Activated T-helper 2 cell treated with anti-CD3 and anti-CD28 coated beads, Interferon-gamma antibody, Interleukin-2, Interleukin-4, amounts not matched to agents 10 μg/mL and 5 μg/mL and 100 μg/mL, durations not matched to agents 14 hours and 24 hours and 36 hours (primary cell): Measurements from ENCODE around the gene CHST1. TPM values are rescaled to one million over a fixed set of nuclear protein-coding genes. Genes with fewer than 3 reads are reported as not detected.

Experiments used
- DNase-seq: peaks from one replicate; pipeline ENCODE4 v3.0.0; 2021; ENCODE audit warnings: low spot score
- H3K27ac Mint-ChIP-seq: one replicate; pipeline ENCODE4 v1.8.0; 2021; ENCODE audit warnings: mixed read lengths
- H3K27me3 Mint-ChIP-seq: one replicate; pipeline ENCODE4 v1.8.0; 2021; ENCODE audit warnings: low read depth, mixed read lengths
- H3K36me3 Mint-ChIP-seq: one replicate; pipeline ENCODE4 v1.8.0; 2021; ENCODE audit warnings: low read depth, mixed read lengths
- H3K4me1 Mint-ChIP-seq: one replicate; pipeline ENCODE4 v1.8.0; 2021; ENCODE audit warnings: low read depth, mixed read lengths
- H3K4me3 Mint-ChIP-seq: one replicate; pipeline ENCODE4 v1.8.0; 2021; ENCODE audit warnings: low read depth, mild to moderate bottlenecking, moderate library complexity, mixed read lengths
- H3K9me3 Mint-ChIP-seq: one replicate; pipeline ENCODE4 v1.8.0; 2021; ENCODE audit warnings: mixed read lengths
- intact Hi-C: fragments of 100-400 bp; cut with micrococcal nuclease; formaldehyde crosslinking; loops from one replicate; pipeline ENCODE4 v1.15.1; 2023
- total RNA-seq: library from RNA; stranded (reverse); gene quantifications from 2 replicates; pipeline ENCODE4 v1.2.3, GENCODE V29; 2022

CHST1 gene
- total RNA-seq, 1 donor from 2014 or later, result 0.34 TPM

DNA sequence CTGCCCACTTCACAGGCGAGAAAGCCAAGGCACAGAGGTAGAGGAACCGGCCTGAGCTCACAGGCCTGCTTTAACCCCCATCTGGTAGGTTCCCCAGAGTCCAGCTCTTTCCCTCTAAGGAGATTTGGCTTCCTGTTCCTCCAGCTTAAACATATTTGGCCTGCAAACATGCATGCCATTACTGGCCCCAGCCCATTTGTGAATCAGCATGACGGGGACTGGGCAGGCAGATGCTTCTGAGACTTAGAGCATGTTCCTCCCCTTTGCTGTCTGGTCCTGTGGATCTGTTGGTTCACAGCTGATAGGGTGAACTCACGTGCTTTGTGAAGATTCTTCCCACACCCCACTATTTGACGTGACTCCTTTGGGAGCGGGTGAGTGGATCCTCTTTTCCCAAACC is 12.6 kb downstream of the CHST1 start:
- Mint-ChIP-seq H3K4me1 (peaks cover 4% of the 10 kb centered on the region), H3K4me3 (no peak overlapping the region), H3K36me3 (no peaks in the 10 kb centered on the region), H3K27ac (no peak overlapping the region), H3K9me3 (no peaks in the 10 kb centered on the region), H3K27me3 (peaks cover 4% of the 10 kb centered on the region)
- DNase-seq, result no peak
- intact Hi-C loops, result no loop called here

- Mint-ChIP-seq H3K36me3 (no peaks in the 10 kb centered on the region), H3K4me1 (peaks cover 4% of the 10 kb centered on the region), H3K27ac (no peak overlapping the region), H3K27me3 (peaks cover 4% of the 10 kb centered on the region), H3K4me3 (no peak overlapping the region), H3K9me3 (no peaks in the 10 kb centered on the region)
- DNase-seq, result no peak
- intact Hi-C loops, result no loop called here
Measured at GRCh38 chr11:45651841-45652749, 13.3 kb downstream of the CHST1 start.

GRCh38 chr11:45651156-45651555 is 14.3 kb downstream of the CHST1 start:
- intact Hi-C loops, result no loop called here
- Mint-ChIP-seq H3K27ac (no peak overlapping the region), H3K4me3 (no peak overlapping the region), H3K4me1 (peaks cover 6% of the 10 kb centered on the region), H3K27me3 (peaks cover 4% of the 10 kb centered on the region), H3K9me3 (no peaks in the 10 kb centered on the region), H3K36me3 (no peaks in the 10 kb centered on the region)
- DNase-seq, result no peak

DNA sequence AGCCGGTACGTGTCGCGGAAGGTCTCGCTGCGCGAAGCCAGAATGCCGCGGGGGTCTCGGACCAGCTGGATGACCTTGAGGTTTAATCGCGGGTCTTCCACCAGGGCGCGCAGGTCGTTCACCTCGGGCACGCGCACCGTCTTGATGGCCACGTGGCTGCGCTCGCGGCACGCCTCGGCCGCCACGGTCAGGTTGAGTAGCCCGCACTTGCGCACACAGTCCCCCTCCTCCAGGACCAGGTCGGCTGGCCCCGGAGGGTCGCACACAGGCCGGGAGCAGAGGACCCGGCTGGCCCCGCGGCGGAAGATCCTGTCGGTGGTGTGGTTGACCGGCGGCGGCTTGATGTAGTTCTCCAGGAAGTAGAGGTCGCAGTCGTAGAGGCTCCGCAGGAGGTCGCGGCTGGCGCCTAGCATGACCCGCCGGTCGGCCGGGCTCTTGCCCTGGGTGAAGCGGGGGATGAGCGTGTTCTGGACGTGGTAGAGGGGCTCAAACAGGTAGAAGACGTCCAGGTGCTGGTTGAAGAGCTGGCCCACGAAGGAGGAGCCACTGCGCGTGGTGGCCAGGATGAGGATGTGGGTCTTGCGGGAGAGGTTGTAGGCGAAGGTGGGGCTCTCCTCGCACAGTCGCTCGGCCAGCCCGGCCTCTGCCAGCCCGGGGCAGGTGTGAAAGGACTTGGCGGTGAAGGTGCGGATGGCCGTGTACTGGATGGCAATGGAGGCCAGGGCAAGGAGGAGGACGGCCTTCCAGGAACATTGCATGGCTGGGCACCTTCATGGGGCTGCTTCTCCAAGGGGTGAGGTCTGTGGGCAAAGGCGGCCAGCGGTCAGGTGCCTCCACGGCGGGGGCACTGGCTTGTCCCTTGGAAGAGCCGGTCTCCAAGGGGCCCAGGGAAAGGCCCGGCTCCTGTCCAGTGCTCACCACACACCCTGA is 15.0 kb downstream of the CHST1 start:
- no peak for DNase-seq
- Mint-ChIP-seq H3K9me3 (no peaks in the 10 kb centered on the region), H3K4me3 (no peak overlapping the region), H3K36me3 (no peaks in the 10 kb centered on the region), H3K27me3 (peaks cover 1% of the 10 kb centered on the region), H3K27ac (no peak overlapping the region), H3K4me1 (peaks cover 6% of the 10 kb centered on the region)
- intact Hi-C loops, result no loop called here

- H3K4me3 Mint-ChIP-seq, result no peak overlapping the region
- peaks cover 1% of the 10 kb centered on the region for H3K27me3 Mint-ChIP-seq
- no peak overlapping the region for H3K27ac Mint-ChIP-seq
- DNase-seq, result no peak
- H3K9me3 Mint-ChIP-seq, result no peaks in the 10 kb centered on the region
- intact Hi-C loops, result no loop called here
- H3K36me3 Mint-ChIP-seq, result no peaks in the 10 kb centered on the region
- H3K4me1 Mint-ChIP-seq, result peaks cover 2% of the 10 kb centered on the region
Measured at GRCh38 chr11:45649544-45650165, 15.8 kb downstream of the CHST1 start.

GRCh38 chr11:45648931-45649330 is 16.5 kb downstream of the CHST1 start:
- H3K4me3 Mint-ChIP-seq, result no peak overlapping the region
- H3K9me3 Mint-ChIP-seq, result no peaks in the 10 kb centered on the region
- H3K4me1 Mint-ChIP-seq, result peaks cover 2% of the 10 kb centered on the region
- H3K27ac Mint-ChIP-seq, result no peak overlapping the region
- H3K27me3 Mint-ChIP-seq, result peaks cover 1% of the 10 kb centered on the region
- no peak for DNase-seq
- H3K36me3 Mint-ChIP-seq, result no peaks in the 10 kb centered on the region
- intact Hi-C loops, result no loop called here

- Mint-ChIP-seq H3K9me3 (no peaks in the 10 kb centered on the region), H3K4me3 (no peak overlapping the region), H3K36me3 (no peaks in the 10 kb centered on the region), H3K27me3 (peaks cover 1% of the 10 kb centered on the region), H3K27ac (no peak overlapping the region), H3K4me1 (peaks cover 2% of the 10 kb centered on the region)
- intact Hi-C loops, result no loop called here
- DNase-seq, result no peak
Measured at GRCh38 chr11:45647786-45648185, 17.6 kb downstream of the CHST1 start.

GRCh38 chr11:45647329-45647728 is 18.1 kb downstream of the CHST1 start:
- H3K9me3 Mint-ChIP-seq, result no peaks in the 10 kb centered on the region
- no peak overlapping the region for H3K4me3 Mint-ChIP-seq
- no peak overlapping the region for H3K27ac Mint-ChIP-seq
- peaks cover 1% of the 10 kb centered on the region for H3K27me3 Mint-ChIP-seq
- H3K4me1 Mint-ChIP-seq, result peaks cover 2% of the 10 kb centered on the region
- intact Hi-C loops, result no loop called here
- no peaks in the 10 kb centered on the region for H3K36me3 Mint-ChIP-seq
- DNase-seq, result no peak

DNA sequence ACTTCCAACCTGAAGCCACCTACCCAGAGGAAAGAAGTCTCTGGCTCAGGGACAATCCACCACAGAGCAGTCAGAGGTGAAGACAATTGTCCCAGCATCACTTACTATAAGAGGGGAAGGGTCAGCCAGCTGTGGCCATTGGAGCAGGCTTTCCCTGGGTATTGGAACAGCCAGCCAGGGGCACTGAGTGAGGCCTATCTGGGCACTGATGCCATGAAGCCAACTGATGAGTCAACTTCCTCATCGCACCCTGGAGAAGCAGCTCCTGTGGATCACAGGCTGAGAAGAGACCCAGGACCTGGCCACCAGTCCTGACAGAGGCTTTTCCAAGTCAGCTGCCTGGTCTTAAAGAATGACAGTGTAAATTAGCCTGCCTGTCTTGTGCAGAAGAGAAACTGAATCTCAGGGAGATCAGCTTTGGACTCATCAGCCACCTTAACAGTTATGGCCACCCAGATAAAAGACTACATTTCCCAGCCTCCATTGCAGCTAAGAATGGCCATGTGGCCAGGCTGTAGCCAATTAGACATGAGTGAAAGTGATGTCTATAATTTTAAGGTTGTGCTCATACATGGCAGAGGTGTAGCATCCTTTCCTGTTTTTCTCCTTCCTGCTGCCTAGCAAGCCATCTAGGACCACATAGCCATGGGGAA is 19.0 kb downstream of the CHST1 start:
- H3K4me3 Mint-ChIP-seq, result no peak overlapping the region
- peaks cover 2% of the 10 kb centered on the region for H3K4me1 Mint-ChIP-seq
- H3K27me3 Mint-ChIP-seq, result peaks cover 3% of the 10 kb centered on the region
- intact Hi-C loops, result no loop called here
- no peaks in the 10 kb centered on the region for H3K36me3 Mint-ChIP-seq
- no peaks in the 10 kb centered on the region for H3K9me3 Mint-ChIP-seq
- H3K27ac Mint-ChIP-seq, result no peak overlapping the region
- no peak for DNase-seq

GRCh38 chr11:45644981-45645889 is 20.2 kb downstream of the CHST1 start:
- peaks cover 4% of the 10 kb centered on the region for H3K27me3 Mint-ChIP-seq
- no peak for DNase-seq
- no peaks in the 10 kb centered on the region for H3K9me3 Mint-ChIP-seq
- H3K4me3 Mint-ChIP-seq, result no peak overlapping the region
- intact Hi-C loops, result no loop called here
- H3K27ac Mint-ChIP-seq, result no peak overlapping the region
- peaks cover 2% of the 10 kb centered on the region for H3K4me1 Mint-ChIP-seq
- no peaks in the 10 kb centered on the region for H3K36me3 Mint-ChIP-seq

GRCh38 chr11:45643598-45644260 is 21.7 kb downstream of the CHST1 start:
- DNase-seq, result no peak
- intact Hi-C loops, result no loop called here
- Mint-ChIP-seq H3K4me3 (no peak overlapping the region), H3K36me3 (no peaks in the 10 kb centered on the region), H3K27ac (no peak overlapping the region), H3K4me1 (peaks cover 2% of the 10 kb centered on the region), H3K9me3 (no peaks in the 10 kb centered on the region), H3K27me3 (peaks cover 10% of the 10 kb centered on the region)
